ENCODE data around the gene EFEMP1.

GRCh38 chr2:55923091-55923981, at the start of gene EFEMP1:
- TF ChIP-seq, protein P1, sequence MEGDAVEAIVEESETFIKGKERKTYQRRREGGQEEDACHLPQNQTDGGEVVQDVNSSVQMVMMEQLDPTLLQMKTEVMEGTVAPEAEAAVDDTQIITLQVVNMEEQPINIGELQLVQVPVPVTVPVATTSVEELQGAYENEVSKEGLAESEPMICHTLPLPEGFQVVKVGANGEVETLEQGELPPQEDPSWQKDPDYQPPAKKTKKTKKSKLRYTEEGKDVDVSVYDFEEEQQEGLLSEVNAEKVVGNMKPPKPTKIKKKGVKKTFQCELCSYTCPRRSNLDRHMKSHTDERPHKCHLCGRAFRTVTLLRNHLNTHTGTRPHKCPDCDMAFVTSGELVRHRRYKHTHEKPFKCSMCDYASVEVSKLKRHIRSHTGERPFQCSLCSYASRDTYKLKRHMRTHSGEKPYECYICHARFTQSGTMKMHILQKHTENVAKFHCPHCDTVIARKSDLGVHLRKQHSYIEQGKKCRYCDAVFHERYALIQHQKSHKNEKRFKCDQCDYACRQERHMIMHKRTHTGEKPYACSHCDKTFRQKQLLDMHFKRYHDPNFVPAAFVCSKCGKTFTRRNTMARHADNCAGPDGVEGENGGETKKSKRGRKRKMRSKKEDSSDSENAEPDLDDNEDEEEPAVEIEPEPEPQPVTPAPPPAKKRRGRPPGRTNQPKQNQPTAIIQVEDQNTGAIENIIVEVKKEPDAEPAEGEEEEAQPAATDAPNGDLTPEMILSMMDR (conservative IDR thresholded peaks at IDR 0.05), result no peak
- no peak for TF ChIP-seq EZH2 (IDR thresholded peaks at IDR 0.05; ENCODE audit: low read depth)

Data from PC-9 (cell line).